HepG2 (cell line): ENCODE data around the gene MID1. TPM values are rescaled to one million over a fixed set of nuclear protein-coding genes. Genes with fewer than 3 reads are reported as not detected.

ENCODE experiments used
- ATAC-seq: fragments of 200-7000 bp; cut with Tn5 transposase; 3 replicates; pipeline ENCODE4 v1.9.1; 2020; ENCODE audit warnings: mild to moderate bottlenecking, moderate library complexity
- BruUV-seq: library from RNA; stranded (reverse); fragments of 400-500 nt; replicated peaks from 2 replicates; lab custom pipeline; 2021; lab: Mats Ljungman, UMichigan
- CTCF ChIA-PET: fragments of 300-600 bp; formaldehyde crosslinking; extraction: SDS; loops from one replicate; lab custom pipeline; 2021; ENCODE audit warnings: low total read pairs, inconsistent platforms, low intra/inter-chr PET ratio; lab: Yijun Ruan, JAX
- POLR2A ChIA-PET: fragments of 350-600 bp; sonication (Branson Sonifier 250); formaldehyde crosslinking; loops from one replicate; lab custom pipeline; 2020; ENCODE audit warnings: antibody characterized with exemption, inconsistent platforms; lab: Yijun Ruan, JAX
- DNase-seq: peaks from one replicate; pipeline ENCODE4 v3.0.0-alpha.2; 2015; ENCODE audit warnings: low spot score
- FAIRE-seq: peaks from 3 replicates; lab custom pipeline; 2011; peaks lifted over from hg19 to GRCh38; lab: Jason Lieb, UNC
- H2AFZ ChIP-seq: one replicate; pipeline ENCODE4 v1.6.1; 2011; ENCODE audit warnings: low read length, inconsistent platforms
- H3K27ac ChIP-seq: fragments of 300-600 bp; 3 replicates; pipeline ENCODE4 v1.8.0; 2011; ENCODE audit warnings: mixed run types, mild to moderate bottlenecking, mixed read lengths, low read length, inconsistent platforms; ENCODE audit not compliant: insufficient read depth; ENCODE audit errors: extremely low read length
- H3K27me3 ChIP-seq, 2 experiments: fragments of 200-600 bp in 1 of 2; 2 replicates in 1 of 2; 3 replicates in 1 of 2; pipeline versions ENCODE4 v1.6.0 to v1.8.0; 2011; ENCODE audit warnings: low read length in 2 of 2, mild to moderate bottlenecking in 2 of 2, moderate library complexity in 2 of 2, inconsistent platforms in 1 of 2; ENCODE audit not compliant: insufficient read depth in 2 of 2, control insufficient read depth in 1 of 2
- H3K36me3 ChIP-seq, 2 experiments: fragments of 200-600 bp in 1 of 2; replicated peaks in 1 of 2; 2 replicates in 1 of 2; 3 replicates in 1 of 2; pipeline versions ENCODE4 v1.5.1 to v1.8.0; 2011; ENCODE audit warnings: low read length in 2 of 2, inconsistent platforms in 1 of 2; ENCODE audit not compliant: insufficient read depth in 2 of 2, control insufficient read depth in 1 of 2
- H3K4me1 ChIP-seq: 2 replicates; pipeline ENCODE4 v1.5.1; 2012; ENCODE audit warnings: low read length, inconsistent platforms; ENCODE audit not compliant: insufficient read depth
- H3K4me2 ChIP-seq: 2 replicates; pipeline ENCODE4 v1.6.0; 2011; ENCODE audit warnings: low read depth, low read length, inconsistent platforms
- H3K4me3 ChIP-seq, 3 experiments: fragments of 200-600 bp in 1 of 3; sonication (generic), shearing (Covaris generic) in 1 of 3; replicated peaks in 1 of 3; 2 replicates each; pipeline ENCODE4 v1.5.1; 2011 to 2016; ENCODE audit warnings: low read length in 3 of 3, inconsistent platforms in 2 of 3, low read depth in 2 of 3, mild to moderate bottlenecking in 2 of 3, control low read depth in 1 of 3, mixed read lengths in 1 of 3; ENCODE audit not compliant: insufficient read depth in 1 of 3
- H3K79me2 ChIP-seq: one replicate; pipeline ENCODE4 v1.6.1; 2011; ENCODE audit warnings: low read length, inconsistent platforms; ENCODE audit not compliant: insufficient read depth
- H3K9ac ChIP-seq: 2 replicates; pipeline ENCODE4 v1.6.0; 2011; ENCODE audit warnings: mild to moderate bottlenecking, low read depth, low read length, inconsistent platforms; ENCODE audit not compliant: insufficient read depth
- H3K9me3 ChIP-seq: 2 replicates; pipeline ENCODE4 v1.5.1; 2012; ENCODE audit warnings: mild to moderate bottlenecking, low read length
- H4K20me1 ChIP-seq: 2 replicates; pipeline ENCODE4 v1.6.0; 2011; ENCODE audit warnings: inconsistent platforms, mild to moderate bottlenecking, low read length, moderate library complexity; ENCODE audit not compliant: insufficient read depth
- CAMTA2 ChIP-seq: sonication (generic); formaldehyde crosslinking; IDR thresholded peaks from 2 replicates; pipeline ENCODE4 v1.4.0; 2020; ENCODE audit warnings: mild to moderate bottlenecking, missing genetic modification reagents, borderline replicate concordance
- CC2D1A ChIP-seq: sonication (generic); formaldehyde crosslinking; IDR thresholded peaks from 2 replicates; pipeline ENCODE4 v1.8.1; 2023; ENCODE audit warnings: mild to moderate bottlenecking, missing genetic modification reagents
- HOXA9 ChIP-seq: sonication (generic); formaldehyde crosslinking; IDR thresholded peaks from 2 replicates; pipeline ENCODE4 v1.8.1; 2022; ENCODE audit warnings: missing genetic modification reagents, mild to moderate bottlenecking, moderate library complexity, borderline replicate concordance
- NFE2 ChIP-seq: sonication (generic); formaldehyde crosslinking; IDR thresholded peaks from 2 replicates; pipeline ENCODE4 v1.4.0; 2020; ENCODE audit warnings: missing genetic modification reagents
- RCOR2 ChIP-seq: IDR thresholded peaks from 2 replicates; pipeline ENCODE4 v1.6.1; 2016; ENCODE audit warnings: missing biosample characterization, missing genetic modification reagents
- SMYD3 ChIP-seq: sonication (generic); formaldehyde crosslinking; IDR thresholded peaks from 2 replicates; pipeline ENCODE4 v1.8.1; 2023; ENCODE audit warnings: mild to moderate bottlenecking, missing genetic modification reagents
- TOPORS ChIP-seq: sonication (generic); formaldehyde crosslinking; IDR thresholded peaks from 2 replicates; pipeline ENCODE4 v1.8.0; 2023; ENCODE audit warnings: mild to moderate bottlenecking, missing genetic modification reagents
- ZFP37 ChIP-seq: sonication (generic); formaldehyde crosslinking; IDR thresholded peaks from 2 replicates; pipeline ENCODE4 v1.4.0; 2020; ENCODE audit warnings: missing genetic modification reagents, borderline replicate concordance
- WGBS: methylation state at CpG from one replicate; pipeline ENCODE4 v1.1.6; 2017; ENCODE audit warnings: low lambda C conversion rate; 5-methylcytosine and 5-hydroxymethylcytosine counted together
- in situ Hi-C: cut with HindIII; loops from 2 replicates; pipeline ENCODE4 v1.10.0; 2017; ENCODE audit warnings: low pct_unique_long_range_greater_than_20kb; ENCODE audit not compliant: extremely low pct_ligation_motif_present
- intact Hi-C: fragments of 100-400 bp; cut with micrococcal nuclease; formaldehyde crosslinking; loops from one replicate; pipeline ENCODE4 v1.10.0; 2022; ENCODE audit not compliant: unreplicated experiment
- polyA plus RNA-seq, 8 experiments: library from polyadenylated mRNA; depleted of rRNA in 3 of 8; stranded (reverse) in 7 of 8; unstranded in 1 of 8; fragments of >200 nt; fragmentation: Illumina TruSeq in 4 of 8; extraction: Trizol in 4 of 8; gene quantifications; 2 replicates each; pipeline versions ENCODE4 v1.2.1 to v1.2.3, GENCODE V29; 2011 to 2016; ENCODE audit warnings: low read depth in 4 of 8, missing spikeins in 1 of 8, mixed read lengths in 1 of 8; ENCODE audit not compliant: insufficient read depth in 1 of 8
- total RNA-seq, 5 experiments: library from RNA; depleted of rRNA; stranded (reverse); fragments of >200 nt; fragmentation: Illumina TruSeq; extraction: Trizol; gene quantifications; 2 replicates each; pipeline ENCODE4 v1.2.3, GENCODE V29; 2016; ENCODE audit warnings: low read depth in 1 of 5
- TF ChIP-seq, protein P1 (sequence below): sonication (generic); formaldehyde crosslinking; IDR thresholded peaks from 2 replicates; pipeline ENCODE4 v1.5.0; 2020; ENCODE audit warnings: missing genetic modification reagents
- TF ChIP-seq, protein P2 (sequence below): sonication (generic); formaldehyde crosslinking; IDR thresholded peaks from 2 replicates; pipeline ENCODE4 v1.4.0; 2020; ENCODE audit warnings: mild to moderate bottlenecking, missing genetic modification reagents
- TF ChIP-seq, protein P3 (sequence below): sonication (generic); formaldehyde crosslinking; IDR thresholded peaks from 2 replicates; pipeline ENCODE4 v1.8.0; 2023; ENCODE audit warnings: mild to moderate bottlenecking, missing genetic modification reagents

MID1 gene
- total and polyA plus RNA-seq, 2 of the 13 experiments (the other 11 are each of a cell fraction or from before 2014, with no cell fraction given) = 0.86 to 1.1 TPM

DNA sequence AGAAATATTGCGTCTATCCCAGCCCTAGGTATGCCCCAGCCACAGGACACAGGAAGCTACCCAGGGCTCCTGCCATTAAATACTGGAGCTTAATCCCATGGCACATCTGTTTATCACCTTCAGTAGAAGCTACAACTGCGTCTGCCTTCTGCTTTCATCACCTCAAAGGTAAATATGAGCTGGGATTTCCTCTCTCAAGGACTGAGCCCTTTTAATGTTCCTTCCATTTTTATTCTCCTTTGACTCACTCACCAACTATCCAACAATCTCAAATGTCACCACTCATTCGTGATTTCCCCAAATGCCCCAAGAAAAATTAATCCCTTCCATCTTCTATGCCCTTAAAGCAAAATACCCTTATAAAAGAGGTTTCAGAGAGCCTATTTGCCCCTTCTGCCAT is 1.8 kb upstream of the MID1 start:
- H2AFZ ChIP-seq = no peak overlapping the region
- H3K4me2 ChIP-seq = no peak overlapping the region
- BruUV-seq = no TSS peak

More for the DNA sequence above, 1.8 kb upstream of the MID1 start:
- intact Hi-C loops = no loop called here
- Histone ChIP-seq H3K27me3 (no peaks in the 10 kb centered on the region), H3K4me3 (no peak overlapping the region), H4K20me1 (no peaks in the 10 kb centered on the region)
- no peak for DNase-seq
- TF ChIP-seq, protein P1, sequence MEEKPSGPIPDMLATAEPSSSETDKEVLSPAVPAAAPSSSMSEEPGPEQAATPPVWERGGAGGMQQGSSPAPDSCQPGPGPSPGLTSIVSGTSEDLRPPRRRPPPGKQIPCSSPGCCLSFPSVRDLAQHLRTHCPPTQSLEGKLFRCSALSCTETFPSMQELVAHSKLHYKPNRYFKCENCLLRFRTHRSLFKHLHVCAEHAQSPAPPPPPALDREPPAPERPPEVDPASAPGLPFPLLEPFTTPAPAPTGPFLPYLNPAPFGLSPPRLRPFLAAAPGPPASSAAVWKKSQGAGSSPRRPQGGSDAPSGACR (CRISPR knock-in tag) = no peak
- TF ChIP-seq ZFP37 (CRISPR knock-in tag) = no peak
- TF ChIP-seq CAMTA2 (CRISPR knock-in tag) = no peak
- TF ChIP-seq SMYD3 (CRISPR knock-in tag) = no peak
- no peak for TF ChIP-seq TOPORS
- TF ChIP-seq HOXA9 = no peak
- TF ChIP-seq, protein P2, sequence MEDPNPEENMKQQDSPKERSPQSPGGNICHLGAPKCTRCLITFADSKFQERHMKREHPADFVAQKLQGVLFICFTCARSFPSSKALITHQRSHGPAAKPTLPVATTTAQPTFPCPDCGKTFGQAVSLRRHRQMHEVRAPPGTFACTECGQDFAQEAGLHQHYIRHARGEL (CRISPR knock-in tag) = no peak
- no peak for TF ChIP-seq RCOR2 (CRISPR knock-in tag)
- no peak for TF ChIP-seq NFE2
- no peak for TF ChIP-seq CC2D1A (CRISPR knock-in tag)
- TF ChIP-seq, protein P3, sequence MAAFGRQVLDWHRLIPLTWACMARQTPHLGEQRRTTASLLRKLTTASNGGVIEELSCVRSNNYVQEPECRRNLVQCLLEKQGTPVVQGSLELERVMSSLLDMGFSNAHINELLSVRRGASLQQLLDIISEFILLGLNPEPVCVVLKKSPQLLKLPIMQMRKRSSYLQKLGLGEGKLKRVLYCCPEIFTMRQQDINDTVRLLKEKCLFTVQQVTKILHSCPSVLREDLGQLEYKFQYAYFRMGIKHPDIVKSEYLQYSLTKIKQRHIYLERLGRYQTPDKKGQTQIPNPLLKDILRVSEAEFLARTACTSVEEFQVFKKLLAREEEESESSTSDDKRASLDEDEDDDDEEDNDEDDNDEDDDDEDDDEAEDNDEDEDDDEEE (CRISPR knock-in tag) = no peak
- TF ChIP-seq, all 625 proteins: peak for 0
- no peak overlapping the region for H3K9ac ChIP-seq
- H3K9me3 ChIP-seq = no peaks in the 10 kb centered on the region
- CTCF ChIA-PET = no interaction called here
- no peak overlapping the region for H3K27ac ChIP-seq
- ATAC-seq (no peak), FAIRE-seq (no peak)
- no peaks in the 10 kb centered on the region for H3K79me2 ChIP-seq
- H3K4me1 ChIP-seq = no peaks in the 10 kb centered on the region
- in situ Hi-C loops = no loop called here
- POLR2A ChIA-PET = no interaction called here
- no CpG with 5 or more reads among the region's 3 CpGs for WGBS
- no peaks in the 10 kb centered on the region for H3K36me3 ChIP-seq
